HEK293 (cell line): ENCODE data around the gene PAFAH1B2.

Source experiments
- CTCF ChIA-PET: fragments of 350-600 bp; formaldehyde crosslinking; extraction: SDS; loops from one replicate; lab custom pipeline; 2021; ENCODE audit warnings: antibody characterized with exemption; lab: Yijun Ruan, JAX
- POLR2A ChIA-PET: fragments of 300-600 bp; formaldehyde crosslinking; extraction: SDS; loops from one replicate; lab custom pipeline; 2020; ENCODE audit warnings: antibody characterized with exemption, inconsistent platforms; lab: Yijun Ruan, JAX
- H3K27ac ChIP-seq: fragments of 200-500 bp; sonication (Bioruptor generic); 2 replicates; pipeline ENCODE4 v1.5.1; 2014; ENCODE audit warnings: low read depth, low read length, control low read depth, inconsistent platforms; ENCODE audit errors: extremely low read depth
- H3K36me3 ChIP-seq, 2 experiments: fragments of 200-500 bp in 1 of 2; sonication (Bioruptor generic) in 1 of 2; 1 replicate in 1 of 2; 2 replicates in 1 of 2; pipeline ENCODE4 v1.5.1; 2014 to 2017; ENCODE audit warnings: inconsistent platforms in 2 of 2, low read length in 2 of 2; ENCODE audit not compliant: control insufficient read depth in 2 of 2, insufficient read depth in 1 of 2
- H3K4me1 ChIP-seq: fragments of 200-500 bp; sonication (Bioruptor generic); 2 replicates; pipeline ENCODE4 v1.5.1; 2014; ENCODE audit warnings: mild to moderate bottlenecking, low read length, inconsistent platforms; ENCODE audit not compliant: control insufficient read depth, insufficient read depth
- H3K4me3 ChIP-seq: 2 replicates; pipeline ENCODE4 v1.5.1; 2011; ENCODE audit warnings: low read depth, mild to moderate bottlenecking, control low read depth, low read length, moderate library complexity
- H3K9me3 ChIP-seq: fragments of 200-500 bp; sonication (Bioruptor generic); 2 replicates; pipeline ENCODE4 v1.5.1; 2014; ENCODE audit warnings: low read depth, low read length, inconsistent platforms; ENCODE audit not compliant: control insufficient read depth, insufficient read depth
- MEIS1 ChIP-seq: sonication (generic); formaldehyde crosslinking; IDR thresholded peaks from 2 replicates; pipeline ENCODE4 v1.8.1; 2022; ENCODE audit warnings: missing genetic modification reagents, mild to moderate bottlenecking, borderline replicate concordance
- MZF1 ChIP-seq: fragments of 450-650 bp; formaldehyde crosslinking; IDR thresholded peaks from 2 replicates; pipeline ENCODE4 v1.5.1; 2017; ENCODE audit warnings: missing biosample characterization, missing genetic modification characterization, borderline replicate concordance
- SP2 ChIP-seq: fragments of 450-650 bp; formaldehyde crosslinking; IDR thresholded peaks from 2 replicates; pipeline ENCODE4 v1.5.1; 2016; ENCODE audit warnings: missing biosample characterization, missing genetic modification characterization
- ZBTB20 ChIP-seq: fragments of 450-650 bp; formaldehyde crosslinking; IDR thresholded peaks from 2 replicates; pipeline ENCODE4 v1.5.1; 2016; ENCODE audit warnings: missing biosample characterization, missing genetic modification characterization
- ZFHX2 ChIP-seq: fragments of 450-650 bp; formaldehyde crosslinking; conservative IDR thresholded peaks from 2 replicates; pipeline ENCODE4 v1.5.1; 2016; ENCODE audit warnings: missing biosample characterization, missing genetic modification characterization
- ZFP37 ChIP-seq: fragments of 450-650 bp; formaldehyde crosslinking; IDR thresholded peaks from 2 replicates; pipeline ENCODE4 v1.5.1; 2016; ENCODE audit warnings: missing biosample characterization, missing genetic modification characterization
- ZNF10 ChIP-seq: fragments of 450-650 bp; formaldehyde crosslinking; IDR thresholded peaks from 2 replicates; pipeline ENCODE4 v1.5.1; 2017; ENCODE audit warnings: missing biosample characterization, missing genetic modification characterization
- ZNF214 ChIP-seq: fragments of 450-650 bp; formaldehyde crosslinking; IDR thresholded peaks from 2 replicates; pipeline ENCODE4 v1.5.1; 2017; ENCODE audit warnings: missing biosample characterization, mild to moderate bottlenecking, missing genetic modification characterization, borderline replicate concordance
- ZNF221 ChIP-seq: fragments of 450-650 bp; formaldehyde crosslinking; IDR thresholded peaks from 2 replicates; pipeline ENCODE4 v1.5.1; 2017; ENCODE audit warnings: missing biosample characterization, missing genetic modification characterization, borderline replicate concordance
- ZNF248 ChIP-seq: fragments of 450-650 bp; formaldehyde crosslinking; IDR thresholded peaks from 2 replicates; pipeline ENCODE4 v1.5.1; 2017; ENCODE audit warnings: missing biosample characterization, missing genetic modification characterization
- ZNF274 ChIP-seq, 2 experiments: fragments of 200-500 bp in 1 of 2; fragments of 450-650 bp in 1 of 2; sonication (Bioruptor generic) in 1 of 2; formaldehyde crosslinking in 1 of 2; IDR thresholded peaks; 2 replicates each; pipeline versions ENCODE4 v1.5.1 to v1.6.1; 2014 to 2016; ENCODE audit warnings: borderline replicate concordance in 1 of 2, inconsistent platforms in 1 of 2, low read length in 1 of 2, missing biosample characterization in 1 of 2, missing genetic modification characterization in 1 of 2
- ZNF302 ChIP-seq: fragments of 450-650 bp; formaldehyde crosslinking; IDR thresholded peaks from 2 replicates; pipeline ENCODE4 v1.5.1; 2016; ENCODE audit warnings: missing biosample characterization, missing genetic modification characterization, low read depth
- ZNF324 ChIP-seq: fragments of 450-650 bp; formaldehyde crosslinking; IDR thresholded peaks from 2 replicates; pipeline ENCODE4 v1.5.1; 2016; ENCODE audit warnings: missing biosample characterization, missing genetic modification characterization
- ZNF350 ChIP-seq: fragments of 450-650 bp; formaldehyde crosslinking; IDR thresholded peaks from 2 replicates; pipeline ENCODE4 v1.5.0; 2017; ENCODE audit warnings: missing biosample characterization, mild to moderate bottlenecking, missing genetic modification characterization
- ZNF473 ChIP-seq: fragments of 450-650 bp; formaldehyde crosslinking; IDR thresholded peaks from 2 replicates; pipeline ENCODE4 v1.5.1; 2017; ENCODE audit warnings: missing biosample characterization, missing genetic modification characterization
- ZNF521 ChIP-seq: fragments of 450-650 bp; formaldehyde crosslinking; IDR thresholded peaks from 2 replicates; pipeline ENCODE4 v1.5.1; 2017; ENCODE audit warnings: missing biosample characterization, mild to moderate bottlenecking, missing genetic modification characterization
- ZNF596 ChIP-seq: fragments of 450-650 bp; IDR thresholded peaks from 2 replicates; pipeline ENCODE4 v1.5.0; 2018; ENCODE audit warnings: missing biosample characterization, mild to moderate bottlenecking, missing genetic modification characterization, moderate library complexity
- ZNF660 ChIP-seq: fragments of 450-650 bp; IDR thresholded peaks from 2 replicates; pipeline ENCODE4 v1.5.1; 2018; ENCODE audit warnings: missing biosample characterization, mild to moderate bottlenecking, missing genetic modification characterization
- TF ChIP-seq, protein P1 (sequence below): fragments of 450-650 bp; formaldehyde crosslinking; IDR thresholded peaks from 2 replicates; pipeline ENCODE4 v1.5.1; 2016; ENCODE audit warnings: missing biosample characterization, missing genetic modification characterization
- TF ChIP-seq, protein P2 (sequence below): fragments of 450-650 bp; formaldehyde crosslinking; IDR thresholded peaks from 2 replicates; pipeline ENCODE4 v1.5.1; 2016; ENCODE audit warnings: missing biosample characterization, missing genetic modification characterization
- TF ChIP-seq, protein P3 (sequence below): fragments of 450-650 bp; formaldehyde crosslinking; IDR thresholded peaks from 2 replicates; pipeline ENCODE4 v1.5.1; 2016; ENCODE audit warnings: missing biosample characterization, missing genetic modification characterization
- TF ChIP-seq, protein P4 (sequence below): fragments of 450-650 bp; formaldehyde crosslinking; IDR thresholded peaks from 2 replicates; pipeline ENCODE4 v1.5.1; 2016; ENCODE audit warnings: missing biosample characterization, missing genetic modification characterization
- TF ChIP-seq, protein P5 (sequence below): fragments of 450-650 bp; IDR thresholded peaks from 2 replicates; pipeline ENCODE4 v1.5.1; 2018; ENCODE audit warnings: missing biosample characterization, mild to moderate bottlenecking, missing genetic modification characterization

PAFAH1B2 gene

DNA sequence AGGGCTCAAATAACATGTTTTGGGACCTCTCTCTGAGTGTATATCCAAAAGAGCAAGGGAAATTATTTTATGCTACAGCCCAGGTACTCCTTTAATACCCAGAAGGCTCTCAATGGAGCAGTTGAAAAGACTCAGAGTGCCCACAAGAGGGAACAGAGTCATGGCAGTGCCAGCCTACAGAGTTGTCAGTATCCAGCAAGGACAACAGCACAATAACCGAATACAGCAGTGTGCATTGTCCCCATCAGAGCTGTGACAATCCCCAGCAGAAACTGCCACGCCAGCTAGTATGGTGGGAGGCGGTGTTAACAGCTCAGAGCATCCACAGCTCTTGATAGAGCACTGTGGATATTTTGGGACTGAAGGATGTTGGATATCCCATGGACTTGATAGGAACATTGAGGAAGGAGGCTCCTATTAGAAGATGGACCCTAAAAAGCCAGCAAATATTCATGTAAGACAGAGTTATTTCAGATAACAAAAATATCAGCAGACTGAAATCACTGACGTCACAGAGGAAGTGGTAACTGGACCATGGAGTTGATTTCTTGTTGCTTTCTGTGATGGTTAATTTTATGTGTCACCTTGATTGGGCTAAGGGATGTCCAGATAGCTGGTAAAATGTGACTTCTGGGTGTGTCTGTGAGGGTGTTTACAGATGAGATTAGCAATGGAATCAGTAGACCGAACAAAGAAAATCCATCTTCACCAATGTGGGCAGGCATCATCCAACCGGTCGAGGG is 17.7 kb upstream of the PAFAH1B2 start:
- Histone ChIP-seq H3K36me3 (no peaks in the 10 kb centered on the region), H3K9me3 (no peaks in the 10 kb centered on the region), H3K4me3 (no peak overlapping the region), H3K4me1 (no peaks in the 10 kb centered on the region), H3K27ac (no peak overlapping the region)
- POLR2A ChIA-PET, result interaction anchor here (1.1 kb wide), 1 partner anchor 18 kb away, joined by 4 read pairs; the partner anchor contains the start of gene PAFAH1B2
- CTCF ChIA-PET, result interaction anchor here (1.2 to 1.7 kb wide), 2 partner anchors 20 to 101 kb away, joined by 3 to 5 read pairs; no protein-coding TSS in a partner anchor
- no peak for TF ChIP-seq ZFHX2 (tag by site-specific recombination)
- no peak for TF ChIP-seq ZNF521 (tag by site-specific recombination)
- TF ChIP-seq ZNF350, result no peak
- TF ChIP-seq, protein P1, sequence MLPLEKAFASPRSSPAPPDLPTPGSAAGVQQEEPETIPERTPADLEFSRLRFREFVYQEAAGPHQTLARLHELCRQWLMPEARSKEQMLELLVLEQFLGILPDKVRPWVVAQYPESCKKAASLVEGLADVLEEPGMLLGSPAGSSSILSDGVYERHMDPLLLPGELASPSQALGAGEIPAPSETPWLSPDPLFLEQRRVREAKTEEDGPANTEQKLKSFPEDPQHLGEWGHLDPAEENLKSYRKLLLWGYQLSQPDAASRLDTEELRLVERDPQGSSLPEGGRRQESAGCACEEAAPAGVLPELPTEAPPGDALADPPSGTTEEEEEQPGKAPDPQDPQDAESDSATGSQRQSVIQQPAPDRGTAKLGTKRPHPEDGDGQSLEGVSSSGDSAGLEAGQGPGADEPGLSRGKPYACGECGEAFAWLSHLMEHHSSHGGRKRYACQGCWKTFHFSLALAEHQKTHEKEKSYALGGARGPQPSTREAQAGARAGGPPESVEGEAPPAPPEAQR (tag by site-specific recombination), result no peak
- TF ChIP-seq MEIS1, result no peak
- no peak for TF ChIP-seq ZNF324
- no peak for TF ChIP-seq ZNF302
- TF ChIP-seq, protein P2, sequence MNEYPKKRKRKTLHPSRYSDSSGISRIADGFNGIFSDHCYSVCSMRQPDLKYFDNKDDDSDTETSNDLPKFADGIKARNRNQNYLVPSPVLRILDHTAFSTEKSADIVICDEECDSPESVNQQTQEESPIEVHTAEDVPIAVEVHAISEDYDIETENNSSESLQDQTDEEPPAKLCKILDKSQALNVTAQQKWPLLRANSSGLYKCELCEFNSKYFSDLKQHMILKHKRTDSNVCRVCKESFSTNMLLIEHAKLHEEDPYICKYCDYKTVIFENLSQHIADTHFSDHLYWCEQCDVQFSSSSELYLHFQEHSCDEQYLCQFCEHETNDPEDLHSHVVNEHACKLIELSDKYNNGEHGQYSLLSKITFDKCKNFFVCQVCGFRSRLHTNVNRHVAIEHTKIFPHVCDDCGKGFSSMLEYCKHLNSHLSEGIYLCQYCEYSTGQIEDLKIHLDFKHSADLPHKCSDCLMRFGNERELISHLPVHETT (tag by site-specific recombination), result no peak
- TF ChIP-seq ZNF473, result no peak
- TF ChIP-seq ZNF660 (tag by site-specific recombination), result no peak
- TF ChIP-seq ZNF274 (IDR thresholded peaks at IDR 0.05; ENCODE audit: low read length), result no peak
- TF ChIP-seq ZNF274 (tag by site-specific recombination; IDR thresholded peaks at IDR 0.05; ENCODE audit: borderline replicate concordance), result no peak
- no peak for TF ChIP-seq ZNF596
- TF ChIP-seq SP2 (tag by site-specific recombination), result no peak
- no peak for TF ChIP-seq ZNF214 (tag by site-specific recombination)
- TF ChIP-seq ZNF221, result no peak
- TF ChIP-seq MZF1 (tag by site-specific recombination), result no peak

DNA sequence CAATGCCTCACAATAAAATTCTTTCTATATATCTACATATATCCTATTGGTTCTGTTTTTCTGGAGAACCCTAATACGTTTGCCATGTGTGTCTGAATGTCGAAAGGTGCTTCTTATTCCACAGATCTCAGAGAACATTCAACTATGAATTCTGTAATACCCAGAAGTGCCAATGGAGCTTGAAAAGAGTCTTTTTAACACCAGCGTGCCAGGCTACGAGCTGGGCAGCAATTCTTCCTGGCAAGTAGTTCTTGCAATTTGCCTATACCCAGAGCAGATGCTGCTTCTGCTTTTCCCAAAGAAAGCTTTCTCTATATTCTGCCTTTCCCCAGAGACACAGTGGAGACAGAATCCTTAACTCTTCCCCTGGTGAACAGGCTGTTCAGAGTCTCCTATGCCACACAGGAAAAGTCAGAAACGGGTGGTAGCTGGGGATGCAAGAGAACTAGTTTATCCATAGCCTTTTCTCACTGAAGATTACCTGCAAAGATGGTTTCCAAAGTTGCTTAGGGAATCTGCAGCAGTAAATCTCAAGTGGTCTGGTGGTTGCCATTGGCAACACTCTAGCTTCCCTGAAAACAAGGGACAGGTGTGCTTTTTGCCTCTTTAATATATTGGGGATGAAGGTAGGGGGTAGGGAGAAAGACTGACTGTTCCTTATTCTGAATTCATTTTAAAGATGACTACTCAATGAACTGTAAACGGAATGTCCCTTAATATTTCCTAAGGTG is 16.8 kb upstream of the PAFAH1B2 start:
- ChIA-PET CTCF (interaction anchor here (0.6 to 1.7 kb wide), 3 partner anchors 21 to 382 kb away, joined by 3 to 7 read pairs (median 5); no protein-coding TSS in a partner anchor), POLR2A (interaction anchor here (0.7 to 1.1 kb wide), 2 partner anchors 17 to 102 kb away, joined by 3 to 4 read pairs; partner anchors contain the start of gene PAFAH1B2)
- H3K27ac ChIP-seq, result no peak overlapping the region
- TF ChIP-seq, protein P3, sequence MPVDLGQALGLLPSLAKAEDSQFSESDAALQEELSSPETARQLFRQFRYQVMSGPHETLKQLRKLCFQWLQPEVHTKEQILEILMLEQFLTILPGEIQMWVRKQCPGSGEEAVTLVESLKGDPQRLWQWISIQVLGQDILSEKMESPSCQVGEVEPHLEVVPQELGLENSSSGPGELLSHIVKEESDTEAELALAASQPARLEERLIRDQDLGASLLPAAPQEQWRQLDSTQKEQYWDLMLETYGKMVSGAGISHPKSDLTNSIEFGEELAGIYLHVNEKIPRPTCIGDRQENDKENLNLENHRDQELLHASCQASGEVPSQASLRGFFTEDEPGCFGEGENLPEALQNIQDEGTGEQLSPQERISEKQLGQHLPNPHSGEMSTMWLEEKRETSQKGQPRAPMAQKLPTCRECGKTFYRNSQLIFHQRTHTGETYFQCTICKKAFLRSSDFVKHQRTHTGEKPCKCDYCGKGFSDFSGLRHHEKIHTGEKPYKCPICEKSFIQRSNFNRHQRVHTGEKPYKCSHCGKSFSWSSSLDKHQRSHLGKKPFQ (tag by site-specific recombination), result no peak
- TF ChIP-seq ZBTB20 (tag by site-specific recombination) (no peak), ZNF10 (tag by site-specific recombination) (no peak), ZNF221 (no peak), ZNF248 (tag by site-specific recombination) (no peak), ZFP37 (tag by site-specific recombination) (no peak)
- TF ChIP-seq, protein P4, sequence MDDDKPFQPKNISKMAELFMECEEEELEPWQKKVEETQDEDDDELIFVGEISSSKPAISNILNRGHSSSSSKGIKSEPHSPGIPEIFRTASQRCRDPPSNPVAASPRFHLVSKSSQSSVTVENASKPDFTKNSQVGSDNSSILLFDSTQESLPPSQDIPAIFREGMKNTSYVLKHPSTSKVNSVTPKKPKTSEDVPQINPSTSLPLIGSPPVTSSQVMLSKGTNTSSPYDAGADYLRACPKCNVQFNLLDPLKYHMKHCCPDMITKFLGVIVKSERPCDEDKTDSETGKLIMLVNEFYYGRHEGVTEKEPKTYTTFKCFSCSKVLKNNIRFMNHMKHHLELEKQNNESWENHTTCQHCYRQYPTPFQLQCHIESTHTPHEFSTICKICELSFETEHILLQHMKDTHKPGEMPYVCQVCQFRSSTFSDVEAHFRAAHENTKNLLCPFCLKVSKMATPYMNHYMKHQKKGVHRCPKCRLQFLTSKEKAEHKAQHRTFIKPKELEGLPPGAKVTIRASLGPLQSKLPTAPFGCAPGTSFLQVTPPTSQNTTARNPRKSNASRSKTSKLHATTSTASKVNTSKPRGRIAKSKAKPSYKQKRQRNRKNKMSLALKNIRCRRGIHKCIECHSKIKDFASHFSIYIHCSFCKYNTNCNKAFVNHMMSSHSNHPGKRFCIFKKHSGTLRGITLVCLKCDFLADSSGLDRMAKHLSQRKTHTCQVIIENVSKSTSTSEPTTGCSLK, result no peak
- TF ChIP-seq, protein P5, sequence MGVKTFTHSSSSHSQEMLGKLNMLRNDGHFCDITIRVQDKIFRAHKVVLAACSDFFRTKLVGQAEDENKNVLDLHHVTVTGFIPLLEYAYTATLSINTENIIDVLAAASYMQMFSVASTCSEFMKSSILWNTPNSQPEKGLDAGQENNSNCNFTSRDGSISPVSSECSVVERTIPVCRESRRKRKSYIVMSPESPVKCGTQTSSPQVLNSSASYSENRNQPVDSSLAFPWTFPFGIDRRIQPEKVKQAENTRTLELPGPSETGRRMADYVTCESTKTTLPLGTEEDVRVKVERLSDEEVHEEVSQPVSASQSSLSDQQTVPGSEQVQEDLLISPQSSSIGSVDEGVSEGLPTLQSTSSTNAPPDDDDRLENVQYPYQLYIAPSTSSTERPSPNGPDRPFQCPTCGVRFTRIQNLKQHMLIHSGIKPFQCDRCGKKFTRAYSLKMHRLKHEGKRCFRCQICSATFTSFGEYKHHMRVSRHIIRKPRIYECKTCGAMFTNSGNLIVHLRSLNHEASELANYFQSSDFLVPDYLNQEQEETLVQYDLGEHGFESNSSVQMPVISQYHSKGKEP, result no peak

More for the DNA sequence above, 16.8 kb upstream of the PAFAH1B2 start:
- Histone ChIP-seq H3K9me3 (no peaks in the 10 kb centered on the region), H3K4me3 (no peak overlapping the region), H3K4me1 (no peaks in the 10 kb centered on the region), H3K36me3 (no peaks in the 10 kb centered on the region)
